A375 (cell line): ENCODE results near the gene SULT6B1. TPM values are rescaled to one million over a fixed set of nuclear protein-coding genes. Genes with fewer than 3 reads are reported as not detected.

Experiments used
- total RNA-seq: library from RNA; depleted of rRNA; stranded (reverse); fragments of >200 nt; shearing (Covaris generic); gene quantifications from 2 replicates; pipeline ENCODE4 v1.2.3, GENCODE V29; 2014; rRNA removed

SULT6B1 gene
- total RNA-seq: not detected in 2 replicates

GRCh38 chr2:37188570-37188969 lies at the start of gene SULT6B1:
Gene SULT6B1 (minus strand): TSS chr2:37188670. CDS start chr2:37188640, 30 bp downstream.

GRCh38 chr2:37231241-37232130 lies 43.0 kb upstream of the SULT6B1 start, which contains the start of the genes CEBPZ and NDUFAF7:
Gene CEBPZ (minus strand): TSS chr2:37231596. CDS start chr2:37231567, 29 bp downstream.
Gene NDUFAF7 (plus strand): TSS chr2:37231658. CDS start chr2:37231706, 48 bp downstream.

GRCh38 chr2:37196320-37197195 lies 8.1 kb upstream of the SULT6B1 start, which contains the start of gene CEBPZOS:
Gene CEBPZOS (plus strand): TSS chr2:37196496. CDS start chr2:37199705, 3,209 bp downstream.

GRCh38 chr2:37156857-37157714 lies 31.4 kb downstream of the SULT6B1 start, which contains the start of gene EIF2AK2:
Gene EIF2AK2 (minus strand): TSS chr2:37156980. CDS start chr2:37147806, 9,174 bp downstream.

Other genes starting within 250 kb of the SULT6B1 start
- gene STRN, start 222.1 kb downstream of the SULT6B1 start, total RNA-seq: 13.2 and 18.3 TPM in 2 replicates
- gene HEATR5B, start 104.3 kb downstream of the SULT6B1 start, total RNA-seq: 13.7 and 14.2 TPM in 2 replicates
- gene GPATCH11, start 104.2 kb downstream of the SULT6B1 start, total RNA-seq: 6.9 and 7.2 TPM in 2 replicates
- 27.8 and 33.9 TPM in 2 replicates for gene EIF2AK2, start 31.7 kb downstream of the SULT6B1 start, total RNA-seq
- 18.8 and 23.5 TPM in 2 replicates for gene CEBPZOS, start 7.8 kb upstream of the SULT6B1 start, total RNA-seq
- gene CEBPZ, start 42.9 kb upstream of the SULT6B1 start, total RNA-seq: 99.5 and 109 TPM in 2 replicates
- gene NDUFAF7, start 43.0 kb upstream of the SULT6B1 start, total RNA-seq: 20.7 and 30.7 TPM in 2 replicates
- gene PRKD3, start 136.2 kb upstream of the SULT6B1 start, total RNA-seq: 32.4 and 42.2 TPM in 2 replicates
- gene QPCT, start 156.0 kb upstream of the SULT6B1 start, total RNA-seq: 5.9 and 7.7 TPM in 2 replicates